ENCODE measurements around the gene CLOCK.

DNA sequence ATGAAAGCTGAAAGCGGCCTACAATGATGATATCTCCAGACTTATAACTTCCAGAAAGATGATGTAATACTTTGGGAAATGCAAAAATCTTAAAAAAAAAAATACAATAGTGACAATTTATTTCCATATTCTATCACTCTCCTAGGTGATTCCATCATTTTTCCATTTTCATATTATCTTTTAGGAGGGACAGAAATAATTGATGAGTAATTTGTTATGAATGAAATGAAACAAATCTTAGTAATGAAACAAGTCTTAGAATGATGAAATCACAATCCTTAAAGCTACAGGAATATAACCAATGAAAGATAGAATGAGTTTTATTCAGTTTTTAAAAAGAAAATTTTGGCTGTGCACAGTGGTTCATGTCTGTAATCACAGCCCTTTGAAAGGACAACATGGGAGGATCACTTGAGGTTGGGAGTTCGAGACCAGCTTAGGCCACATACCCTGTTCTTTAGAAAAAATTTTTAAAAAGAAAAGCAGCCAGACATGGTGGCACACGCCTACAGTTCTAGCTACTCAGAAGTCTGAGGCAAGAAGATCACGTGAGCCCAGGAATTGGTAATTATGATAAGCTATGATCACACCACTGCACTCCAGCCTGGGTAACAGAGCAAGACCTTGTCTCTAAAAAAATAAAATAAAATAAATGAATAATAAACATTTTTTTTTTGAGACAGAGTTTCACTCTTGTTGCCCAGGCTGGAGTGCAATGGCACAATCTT is 21.7 kb downstream of the CLOCK start:
- TF ChIP-seq, protein P1, sequence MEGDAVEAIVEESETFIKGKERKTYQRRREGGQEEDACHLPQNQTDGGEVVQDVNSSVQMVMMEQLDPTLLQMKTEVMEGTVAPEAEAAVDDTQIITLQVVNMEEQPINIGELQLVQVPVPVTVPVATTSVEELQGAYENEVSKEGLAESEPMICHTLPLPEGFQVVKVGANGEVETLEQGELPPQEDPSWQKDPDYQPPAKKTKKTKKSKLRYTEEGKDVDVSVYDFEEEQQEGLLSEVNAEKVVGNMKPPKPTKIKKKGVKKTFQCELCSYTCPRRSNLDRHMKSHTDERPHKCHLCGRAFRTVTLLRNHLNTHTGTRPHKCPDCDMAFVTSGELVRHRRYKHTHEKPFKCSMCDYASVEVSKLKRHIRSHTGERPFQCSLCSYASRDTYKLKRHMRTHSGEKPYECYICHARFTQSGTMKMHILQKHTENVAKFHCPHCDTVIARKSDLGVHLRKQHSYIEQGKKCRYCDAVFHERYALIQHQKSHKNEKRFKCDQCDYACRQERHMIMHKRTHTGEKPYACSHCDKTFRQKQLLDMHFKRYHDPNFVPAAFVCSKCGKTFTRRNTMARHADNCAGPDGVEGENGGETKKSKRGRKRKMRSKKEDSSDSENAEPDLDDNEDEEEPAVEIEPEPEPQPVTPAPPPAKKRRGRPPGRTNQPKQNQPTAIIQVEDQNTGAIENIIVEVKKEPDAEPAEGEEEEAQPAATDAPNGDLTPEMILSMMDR (conservative IDR thresholded peaks at IDR 0.05; ENCODE audit: low read depth, low read length): no peak
- no peak for TF ChIP-seq EZH2 (IDR thresholded peaks at IDR 0.05; ENCODE audit: borderline replicate concordance, low read depth, low read length, poor library complexity, severe bottlenecking)

Data from A673 (cell line).